ENCODE results near the gene NSUN6.
"Not testable (repeated sequence)": the region's sequence is repeated elsewhere in the genome, so short reads cannot be mapped to it uniquely, and the experiment has no call there.

The NSUN6 gene

GRCh38 chr10:18601321-18601720 is 50.1 kb downstream of the NSUN6 start:
- ChIA-PET CTCF (interaction anchor here (1.0 kb wide), 1 partner anchor 18 kb away, joined by 3 read pairs; no protein-coding TSS in a partner anchor), POLR2A (no interaction called here)
- DNase-seq (ENCODE audit: extremely low spot score), result no peak
- TF ChIP-seq, protein P1, sequence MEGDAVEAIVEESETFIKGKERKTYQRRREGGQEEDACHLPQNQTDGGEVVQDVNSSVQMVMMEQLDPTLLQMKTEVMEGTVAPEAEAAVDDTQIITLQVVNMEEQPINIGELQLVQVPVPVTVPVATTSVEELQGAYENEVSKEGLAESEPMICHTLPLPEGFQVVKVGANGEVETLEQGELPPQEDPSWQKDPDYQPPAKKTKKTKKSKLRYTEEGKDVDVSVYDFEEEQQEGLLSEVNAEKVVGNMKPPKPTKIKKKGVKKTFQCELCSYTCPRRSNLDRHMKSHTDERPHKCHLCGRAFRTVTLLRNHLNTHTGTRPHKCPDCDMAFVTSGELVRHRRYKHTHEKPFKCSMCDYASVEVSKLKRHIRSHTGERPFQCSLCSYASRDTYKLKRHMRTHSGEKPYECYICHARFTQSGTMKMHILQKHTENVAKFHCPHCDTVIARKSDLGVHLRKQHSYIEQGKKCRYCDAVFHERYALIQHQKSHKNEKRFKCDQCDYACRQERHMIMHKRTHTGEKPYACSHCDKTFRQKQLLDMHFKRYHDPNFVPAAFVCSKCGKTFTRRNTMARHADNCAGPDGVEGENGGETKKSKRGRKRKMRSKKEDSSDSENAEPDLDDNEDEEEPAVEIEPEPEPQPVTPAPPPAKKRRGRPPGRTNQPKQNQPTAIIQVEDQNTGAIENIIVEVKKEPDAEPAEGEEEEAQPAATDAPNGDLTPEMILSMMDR (IDR thresholded peaks at IDR 0.05; ENCODE audit: control extremely low read depth, extremely low read depth, low read depth, missing control alignments), result no peak

GRCh38 chr10:18599392-18599791 is 52.0 kb downstream of the NSUN6 start:
- no peak for DNase-seq (ENCODE audit: extremely low spot score)
- ChIA-PET CTCF (interaction anchor here (1.0 kb wide), 1 partner anchor 13 kb away, joined by 3 read pairs; no protein-coding TSS in a partner anchor), POLR2A (no interaction called here)

DNA sequence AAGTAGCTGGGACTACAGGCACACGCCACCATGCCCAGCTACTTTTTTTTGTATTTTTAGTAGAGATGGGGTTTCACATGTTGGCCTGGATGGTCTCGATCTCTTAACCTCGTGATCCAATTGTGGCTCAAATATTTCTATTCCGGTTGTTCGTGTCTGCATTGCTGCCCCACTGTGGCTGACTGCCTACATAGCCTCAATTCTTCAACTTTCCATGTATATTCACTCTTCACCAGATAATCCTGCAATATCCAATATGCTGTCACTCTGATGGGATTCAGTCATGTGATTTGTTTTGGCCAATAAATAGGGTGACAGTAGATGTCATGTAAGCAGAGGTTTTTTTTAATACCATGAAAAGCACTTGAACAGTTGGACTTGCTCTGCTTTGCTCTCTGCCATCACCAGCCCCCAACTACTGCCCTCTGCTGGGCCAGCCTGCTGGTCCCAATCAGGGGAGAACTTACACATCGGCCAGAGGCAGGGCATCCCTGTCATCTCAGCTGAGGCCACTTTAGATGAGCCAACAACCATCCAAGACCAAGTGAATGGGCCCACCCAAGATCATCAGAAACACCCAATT is 56.7 kb downstream of the NSUN6 start:
- POLR2A ChIA-PET, result no interaction called here
- CTCF ChIA-PET, result no interaction called here
- TF ChIP-seq, protein P1 (IDR thresholded peaks at IDR 0.05; ENCODE audit: control extremely low read depth, extremely low read depth, low read depth, missing control alignments), result peak; percentile 36
- DNase-seq (ENCODE audit: extremely low spot score), result no peak

More at GRCh38 chr10:18599392-18599791, 52.0 kb downstream of the NSUN6 start:
- TF ChIP-seq, protein P1 (IDR thresholded peaks at IDR 0.05; ENCODE audit: control extremely low read depth, extremely low read depth, low read depth, missing control alignments), result no peak

DNA sequence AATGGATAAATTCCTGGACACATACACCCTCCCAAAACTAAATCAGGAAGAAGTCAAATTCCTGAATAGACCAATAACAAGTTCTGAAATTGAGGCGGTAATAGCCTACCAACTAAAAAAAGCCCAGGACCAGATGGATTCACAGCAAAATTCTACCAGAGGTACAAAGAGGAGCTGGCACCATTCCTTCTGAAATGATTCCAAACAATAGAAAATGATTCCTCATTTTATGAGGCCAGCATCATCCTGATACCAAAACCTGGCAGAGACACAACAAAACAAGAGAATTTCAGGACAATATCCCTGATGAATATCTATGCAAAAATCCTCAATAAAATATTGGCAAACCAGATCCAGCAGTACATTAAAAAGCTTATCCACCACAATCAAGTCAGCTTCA is 60.2 kb downstream of the NSUN6 start:
- CTCF ChIA-PET, result interaction anchor here (1.0 kb wide), 1 partner anchor 13 kb away, joined by 3 read pairs; no protein-coding TSS in a partner anchor
- POLR2A ChIA-PET; DNase-seq (ENCODE audit: extremely low spot score): not testable (repeated sequence)

DNA sequence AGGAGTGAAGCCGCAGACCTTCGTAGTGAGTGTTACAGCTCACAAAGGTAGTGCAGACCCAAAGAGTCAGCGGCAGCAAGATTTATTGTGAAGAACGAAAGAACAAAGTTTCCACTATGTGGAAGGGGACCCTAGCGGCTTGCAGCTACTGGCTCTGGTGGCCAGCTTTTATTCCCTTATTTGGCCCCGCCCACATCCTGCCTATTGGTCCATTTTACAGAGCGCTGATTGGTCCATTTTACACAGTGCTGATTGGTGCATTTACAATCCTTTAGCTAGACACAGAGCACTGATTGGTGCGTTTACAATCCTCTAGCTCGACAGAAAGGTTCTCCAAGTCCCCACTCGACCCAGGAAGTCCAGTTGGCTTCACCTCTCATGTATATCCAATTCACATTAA is 64.8 kb downstream of the NSUN6 start:
- CTCF ChIA-PET, result interaction anchor here (0.8 to 1.1 kb wide), 3 partner anchors 9 to 12 kb away, joined by 3 to 4 read pairs (median 3); no protein-coding TSS in a partner anchor
- POLR2A ChIA-PET; DNase-seq (ENCODE audit: extremely low spot score): not testable (repeated sequence)

DNA sequence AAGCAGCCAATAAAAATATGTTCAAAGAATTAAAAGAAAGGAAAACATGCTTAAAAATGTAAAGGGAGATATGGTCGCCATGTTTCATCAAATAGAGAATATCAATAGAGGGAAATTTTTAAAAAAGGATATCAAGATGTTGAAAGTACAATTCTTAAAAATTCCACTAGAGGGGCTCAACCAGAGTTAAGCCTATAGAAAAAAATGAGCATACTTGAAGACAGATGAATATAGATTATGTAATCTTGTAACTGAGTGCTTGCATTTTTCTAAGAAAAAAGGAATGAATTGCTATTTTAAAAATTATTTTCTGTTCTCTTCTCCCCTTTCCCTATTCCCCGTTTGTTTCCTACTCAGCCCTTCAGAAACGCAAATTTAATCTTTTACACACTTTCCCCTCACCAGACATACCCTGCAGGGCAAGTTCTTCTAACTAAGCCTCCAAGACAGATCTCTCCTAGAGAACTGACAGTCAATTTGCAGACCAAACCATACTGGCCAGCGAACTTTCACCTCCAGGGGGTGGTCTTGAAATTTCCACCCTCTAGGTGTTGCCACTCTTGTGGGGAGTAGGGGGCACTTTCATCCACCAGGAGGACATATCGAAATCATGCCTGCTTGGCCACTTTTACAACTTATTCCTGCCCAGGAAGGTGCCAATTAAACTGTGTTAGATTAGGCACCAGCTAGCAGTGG is 67.7 kb downstream of the NSUN6 start:
- no peak for DNase-seq (ENCODE audit: extremely low spot score)
- ChIA-PET POLR2A (no interaction called here), CTCF (interaction anchor here (1.4 kb wide), 1 partner anchor 18 kb away, joined by 3 read pairs; no protein-coding TSS in a partner anchor)
- TF ChIP-seq, protein P1 (IDR thresholded peaks at IDR 0.05; ENCODE audit: control extremely low read depth, extremely low read depth, low read depth, missing control alignments), result no peak

GRCh38 chr10:18582803-18583202 is 68.6 kb downstream of the NSUN6 start:
- ChIA-PET POLR2A (no interaction called here), CTCF (interaction anchor here (1.4 kb wide), 1 partner anchor 19 kb away, joined by 3 read pairs; no protein-coding TSS in a partner anchor)
- no peak for DNase-seq (ENCODE audit: extremely low spot score)
- TF ChIP-seq, protein P1 (IDR thresholded peaks at IDR 0.05; ENCODE audit: control extremely low read depth, extremely low read depth, low read depth, missing control alignments), result no peak
